PC-3 (cell line): ENCODE measurements around the gene GZMH. TPM values are rescaled to one million over a fixed set of nuclear protein-coding genes. Genes with fewer than 3 reads are reported as not detected.

Experiments
- ATAC-seq: fragments of 200-7000 bp; cut with Tn5 transposase; 2 replicates; pipeline ENCODE4 v1.9.1; 2020; ENCODE audit warnings: mild to moderate bottlenecking, moderate library complexity
- BruUV-seq: library from RNA; stranded (reverse); fragments of 400-500 nt; replicated peaks from 2 replicates; lab custom pipeline; 2021; lab: Mats Ljungman, UMichigan
- CTCF ChIA-PET: fragments of 300-600 bp; sonication (Branson Sonifier 250); formaldehyde crosslinking; loops from one replicate; lab custom pipeline; 2022; ENCODE audit warnings: antibody characterized with exemption; lab: Charles Lee
- POLR2A ChIA-PET: fragments of 300-600 bp; sonication (Branson Sonifier 250); formaldehyde crosslinking; loops from one replicate; lab custom pipeline; 2022; ENCODE audit warnings: antibody characterized with exemption; ENCODE audit not compliant: unreplicated experiment; lab: Charles Lee
- DNase-seq: peaks from one replicate; pipeline ENCODE4 v3.0.0-alpha.2; 2015
- H2AFZ ChIP-seq: fragments of 300-600 bp; sonication (generic); 2 replicates; pipeline ENCODE4 v1.6.0; 2016; ENCODE audit warnings: antibody characterized with exemption, low read length
- H3F3A ChIP-seq: fragments of 300-600 bp; sonication (generic); one replicate; pipeline ENCODE4 v1.6.0; 2017; ENCODE audit warnings: antibody characterized with exemption, low read length, control low read depth, mild to moderate bottlenecking; ENCODE audit not compliant: unreplicated experiment
- H3K27ac ChIP-seq: fragments of 300-600 bp; sonication (generic); 2 replicates; pipeline ENCODE4 v1.5.1; 2016; ENCODE audit warnings: mild to moderate bottlenecking, low read length
- H3K27me3 ChIP-seq: fragments of 300-600 bp; sonication (generic); 2 replicates; pipeline ENCODE4 v1.6.1; 2016; ENCODE audit warnings: low read length, mixed read lengths
- H3K36me3 ChIP-seq: fragments of 300-600 bp; sonication (generic); 2 replicates; pipeline ENCODE4 v1.6.1; 2016; ENCODE audit warnings: low read depth, mixed run types, low read length, mixed read lengths
- H3K4me1 ChIP-seq: fragments of 300-600 bp; sonication (generic); 2 replicates; pipeline ENCODE4 v1.5.1; 2016; ENCODE audit warnings: low read length; ENCODE audit not compliant: insufficient read depth
- H3K4me2 ChIP-seq: fragments of 300-600 bp; sonication (generic); 2 replicates; pipeline ENCODE4 v1.6.0; 2016; ENCODE audit warnings: low read length
- H3K4me3 ChIP-seq: fragments of 300-600 bp; sonication (generic); 2 replicates; pipeline ENCODE4 v1.5.1; 2016; ENCODE audit warnings: mild to moderate bottlenecking, low read length, mixed read lengths
- H3K79me2 ChIP-seq: fragments of 300-600 bp; sonication (generic); 2 replicates; pipeline ENCODE4 v1.6.1; 2017; ENCODE audit warnings: low read length, mixed read lengths
- H3K9ac ChIP-seq: fragments of 300-600 bp; sonication (generic); 2 replicates; pipeline ENCODE4 v1.6.0; 2016; ENCODE audit warnings: mild to moderate bottlenecking, low read length
- H3K9me2 ChIP-seq: fragments of 300-600 bp; sonication (generic); replicated peaks from 2 replicates; pipeline ENCODE4 v1.6.1; 2016; ENCODE audit warnings: mixed run types, low read length, mixed read lengths
- H3K9me3 ChIP-seq: fragments of 300-600 bp; sonication (generic); 2 replicates; pipeline ENCODE4 v1.6.1; 2016; ENCODE audit warnings: low read length, mixed read lengths
- H4K20me1 ChIP-seq: fragments of 300-600 bp; sonication (generic); 2 replicates; pipeline ENCODE4 v1.6.1; 2016; ENCODE audit warnings: low read length, mixed read lengths
- EZH2 ChIP-seq: fragments of 300-600 bp; sonication (generic); IDR thresholded peaks from one replicate; pipeline ENCODE4 v1.6.1; 2017; ENCODE audit warnings: antibody characterized with exemption, mild to moderate bottlenecking, low read length; ENCODE audit not compliant: unreplicated experiment
- EZH2phosphoT487 ChIP-seq: fragments of 300-600 bp; sonication (generic); IDR thresholded peaks from 2 replicates; pipeline ENCODE4 v1.6.1; 2018; ENCODE audit warnings: mild to moderate bottlenecking, antibody characterized with exemption, low read length, borderline replicate concordance
- intact Hi-C: fragments of 100-400 bp; cut with micrococcal nuclease; formaldehyde crosslinking; loops from 2 replicates; pipeline ENCODE4 v1.9.0; 2023
- total RNA-seq: library from RNA; depleted of rRNA; stranded (reverse); fragments of >200 nt; gene quantifications from 2 replicates; pipeline ENCODE4 v1.2.3, GENCODE V29; 2014
- TF ChIP-seq, protein P1 (sequence below): fragments of 300-600 bp; sonication (generic); conservative IDR thresholded peaks from 2 replicates; pipeline ENCODE4 v1.5.1; 2017; ENCODE audit warnings: antibody characterized with exemption, low read depth, mild to moderate bottlenecking, low read length

GZMH gene
- total RNA-seq, 1 experiment from 2014 or later: not detected

- ChIA-PET POLR2A (no interaction called here), CTCF (no interaction called here)
- no peak overlapping the region for H3K27ac ChIP-seq
- DNase-seq (no peak), ATAC-seq (no peak)
- H3K27me3 ChIP-seq: peaks cover 12% of the 10 kb centered on the region; the same call in 1 of the 2 replicates
- intact Hi-C loops: no loop called here
- H3K79me2 ChIP-seq: no peaks in the 10 kb centered on the region
- no peaks in the 10 kb centered on the region for H3K36me3 ChIP-seq
- H3K9me2 ChIP-seq: no peaks in the 10 kb centered on the region
- no peaks in the 10 kb centered on the region for H4K20me1 ChIP-seq
- H3K9ac ChIP-seq: no peak overlapping the region
- no peak overlapping the region for H3K4me2 ChIP-seq
- BruUV-seq: no TSS peak
- no peaks in the 10 kb centered on the region for H3K9me3 ChIP-seq
- no peak overlapping the region for H2AFZ ChIP-seq
- TF ChIP-seq, protein P1, sequence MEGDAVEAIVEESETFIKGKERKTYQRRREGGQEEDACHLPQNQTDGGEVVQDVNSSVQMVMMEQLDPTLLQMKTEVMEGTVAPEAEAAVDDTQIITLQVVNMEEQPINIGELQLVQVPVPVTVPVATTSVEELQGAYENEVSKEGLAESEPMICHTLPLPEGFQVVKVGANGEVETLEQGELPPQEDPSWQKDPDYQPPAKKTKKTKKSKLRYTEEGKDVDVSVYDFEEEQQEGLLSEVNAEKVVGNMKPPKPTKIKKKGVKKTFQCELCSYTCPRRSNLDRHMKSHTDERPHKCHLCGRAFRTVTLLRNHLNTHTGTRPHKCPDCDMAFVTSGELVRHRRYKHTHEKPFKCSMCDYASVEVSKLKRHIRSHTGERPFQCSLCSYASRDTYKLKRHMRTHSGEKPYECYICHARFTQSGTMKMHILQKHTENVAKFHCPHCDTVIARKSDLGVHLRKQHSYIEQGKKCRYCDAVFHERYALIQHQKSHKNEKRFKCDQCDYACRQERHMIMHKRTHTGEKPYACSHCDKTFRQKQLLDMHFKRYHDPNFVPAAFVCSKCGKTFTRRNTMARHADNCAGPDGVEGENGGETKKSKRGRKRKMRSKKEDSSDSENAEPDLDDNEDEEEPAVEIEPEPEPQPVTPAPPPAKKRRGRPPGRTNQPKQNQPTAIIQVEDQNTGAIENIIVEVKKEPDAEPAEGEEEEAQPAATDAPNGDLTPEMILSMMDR: no peak
- no peak for TF ChIP-seq EZH2phosphoT487
- no peak for TF ChIP-seq EZH2
- no peak overlapping the region for H3K4me3 ChIP-seq
- no peaks in the 10 kb centered on the region for H3K4me1 ChIP-seq
- H3F3A ChIP-seq: no peaks in the 10 kb centered on the region
These were observed 29.8 kb upstream of the GZMH start for GRCh38 chr14:24639270-24639669.

GRCh38 chr14:24634158-24634557 is 24.7 kb upstream of the GZMH start, which contains the start of gene GZMB:
GZMB (minus strand) TSS chr14:24634190; CDS start chr14:24634160, 30 bp downstream.
- POLR2A ChIA-PET: no interaction called here
- Histone ChIP-seq H3K9me2 (no peaks in the 10 kb centered on the region), H3K4me2 (no peak within 1 kb of the TSS), H3K27ac (no peak within 1 kb of the TSS), H3K79me2 (no peaks in the 10 kb centered on the region), H3K9me3 (no peaks in the 10 kb centered on the region), H3K27me3 (peaks cover 3% of the 10 kb centered on the region; the same call in 1 of the 2 replicates), H4K20me1 (no peaks in the 10 kb centered on the region), H3K36me3 (no peaks in the 10 kb centered on the region), H2AFZ (no peak within 1 kb of the TSS), H3F3A (no peaks in the 10 kb centered on the region), H3K4me1 (0 out of 2 replicates have a peak, but pooled peaks cover 6% of the 10 kb centered on the region), H3K4me3 (no peak within 1 kb of the TSS), H3K9ac (no peak within 1 kb of the TSS)
- TF ChIP-seq EZH2 (no peak), EZH2phosphoT487 (no peak)
- TF ChIP-seq, protein P1: no peak
- no TSS peak for BruUV-seq
- ATAC-seq: no peak
- CTCF ChIA-PET: no interaction called here
- no peak for DNase-seq
- intact Hi-C loops: no loop called here

DNA sequence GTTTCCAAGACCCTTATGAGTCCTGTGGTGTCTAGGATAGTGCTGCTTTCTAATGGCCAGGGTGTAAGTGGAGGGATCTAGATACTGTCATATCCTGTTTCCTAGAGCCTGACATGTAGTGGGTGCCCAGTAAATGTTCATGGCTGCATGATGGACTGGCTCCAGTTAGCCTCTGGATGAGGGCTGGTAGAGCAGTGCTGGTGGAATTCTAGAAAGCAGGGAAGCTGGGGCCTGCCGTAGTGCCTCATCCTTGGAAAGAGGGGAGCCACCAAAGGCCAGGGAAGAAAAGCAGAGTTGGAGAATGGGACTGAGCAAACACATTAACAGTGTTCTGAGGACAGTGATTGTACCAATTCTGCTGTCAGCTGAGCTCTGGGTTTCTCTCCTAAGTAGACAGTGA is 23.9 kb upstream of the GZMH start:
- no peaks in the 10 kb centered on the region for H3K9me3 ChIP-seq
- H3K36me3 ChIP-seq: no peaks in the 10 kb centered on the region
- no peak overlapping the region for H3K27ac ChIP-seq
- intact Hi-C loops: no loop called here
- DNase-seq: no peak
- H3K4me2 ChIP-seq: no peak overlapping the region
- no TSS peak for BruUV-seq
- 0 out of 2 replicates have a peak, but pooled peaks cover 6% of the 10 kb centered on the region for H3K4me1 ChIP-seq
- no peaks in the 10 kb centered on the region for H3K9me2 ChIP-seq
- H2AFZ ChIP-seq: no peak overlapping the region
- H3K4me3 ChIP-seq: no peak overlapping the region
- H4K20me1 ChIP-seq: no peaks in the 10 kb centered on the region
- TF ChIP-seq EZH2: no peak
- TF ChIP-seq EZH2phosphoT487: no peak
- TF ChIP-seq, protein P1: no peak
- ATAC-seq: no peak
- H3F3A ChIP-seq: no peaks in the 10 kb centered on the region
- no peaks in the 10 kb centered on the region for H3K79me2 ChIP-seq
- peaks cover 8% of the 10 kb centered on the region; the same call in 1 of the 2 replicates for H3K27me3 ChIP-seq
- CTCF ChIA-PET: no interaction called here
- POLR2A ChIA-PET: no interaction called here
- no peak overlapping the region for H3K9ac ChIP-seq
